NCI-H2196 treated with DMSO at 0.1 percent for 48 hours (cell line): ENCODE data around the gene CCDC6.
"Not testable (repeated sequence)": the region's sequence is repeated elsewhere in the genome, so short reads cannot be mapped to it uniquely, and the experiment has no call there.

ENCODE experiments used
- DNase-seq: peaks from one replicate; lab custom pipeline; 2025; ENCODE audit not compliant: unreplicated experiment; lab: John Stamatoyannopoulos, UW

The CCDC6 gene

DNA sequence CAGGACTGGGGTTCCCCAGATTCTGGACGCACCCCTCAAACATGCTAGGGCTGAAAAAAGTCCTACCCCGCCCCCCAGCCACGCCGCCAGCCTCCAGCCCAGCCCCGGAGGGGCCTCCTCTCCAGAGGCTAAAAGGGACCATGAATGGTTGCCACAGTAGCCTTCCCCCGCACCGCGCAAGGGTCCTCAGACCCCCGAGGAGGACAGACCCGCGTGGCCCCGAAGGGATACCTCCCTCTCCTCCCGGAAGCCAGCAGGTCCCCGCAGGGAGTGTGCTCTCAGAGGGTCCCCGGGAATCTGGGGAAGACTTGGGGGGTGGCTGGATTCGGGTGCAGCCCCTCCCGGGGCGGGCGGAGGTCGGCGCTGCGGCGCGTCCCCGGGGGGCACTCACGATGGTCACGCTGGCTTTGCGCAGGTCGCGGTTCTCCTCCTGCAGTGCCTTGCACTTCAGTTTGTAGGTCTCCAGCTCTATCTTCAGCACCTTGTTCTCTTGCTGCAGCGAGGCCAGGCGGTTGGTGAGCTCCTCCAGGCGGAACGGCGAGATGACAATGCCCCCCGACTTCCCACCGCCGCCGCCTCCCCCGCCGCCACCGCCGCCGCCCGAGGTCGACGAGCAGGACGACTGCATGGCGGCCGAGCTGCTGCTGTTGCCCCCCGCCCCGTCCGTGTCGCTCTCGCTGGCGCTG is 482 bp downstream of the CCDC6 start:
- no peak for DNase-seq

DNA sequence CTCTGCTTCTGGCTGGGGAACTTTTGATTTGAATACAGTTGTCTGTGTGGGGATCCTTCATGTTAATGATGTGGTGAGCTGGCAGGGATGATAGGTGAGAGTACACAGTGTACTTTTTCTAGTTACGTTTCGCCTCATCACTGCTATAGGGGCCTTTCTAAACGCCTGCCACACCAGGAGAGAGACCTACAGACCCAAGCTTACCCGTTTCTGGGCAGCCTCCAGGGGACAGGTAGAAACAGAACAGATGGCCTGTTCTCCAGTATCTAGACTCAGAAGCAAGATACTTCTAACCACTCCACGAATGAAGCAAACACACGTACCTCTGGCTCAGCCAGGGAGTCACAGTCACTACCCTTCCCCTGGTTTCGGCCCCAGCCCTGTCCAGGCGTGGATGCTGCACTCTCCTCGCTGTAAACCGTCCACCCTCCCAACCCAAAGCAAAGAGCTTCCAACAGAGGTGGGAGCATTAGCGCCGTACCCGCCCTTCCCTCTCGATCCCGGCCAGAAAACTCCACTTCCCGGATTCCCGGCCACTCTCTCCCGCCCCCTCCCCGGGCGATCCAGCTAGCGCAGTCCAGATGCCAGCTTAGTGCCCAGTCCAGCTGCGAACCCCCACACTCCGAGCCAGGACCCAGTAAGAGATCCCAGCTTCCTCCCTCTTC is 1.2 kb downstream of the CCDC6 start:
- no peak for DNase-seq

DNA sequence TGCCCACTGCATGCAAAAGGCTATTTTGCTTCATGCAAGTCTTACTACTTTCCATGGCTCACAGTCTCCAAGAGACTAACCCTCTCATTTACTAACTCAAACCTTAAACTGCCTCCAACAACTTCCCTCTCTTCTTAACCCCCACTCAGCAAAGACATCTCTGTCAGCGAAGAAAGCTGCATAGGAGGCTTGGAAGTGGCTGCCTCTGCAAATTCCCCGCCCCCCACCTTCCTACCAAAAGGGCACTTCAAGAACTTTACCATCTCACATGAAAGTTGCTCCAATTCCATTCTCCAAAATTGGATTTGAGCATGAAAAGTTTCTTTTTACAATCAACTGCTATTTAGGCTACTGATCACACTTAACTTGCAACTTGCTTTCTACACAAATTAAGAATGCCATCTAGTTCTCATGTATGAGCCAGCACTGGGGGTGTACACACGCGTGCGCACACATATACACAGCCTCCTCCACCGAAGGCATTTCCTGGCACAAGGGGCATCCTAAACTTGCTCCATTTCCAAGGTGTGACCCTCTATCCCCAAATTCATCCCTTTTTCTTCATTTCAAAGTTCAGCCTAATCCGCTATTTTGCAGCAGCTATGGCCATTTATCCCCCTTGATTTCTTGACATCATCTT is 1.8 kb downstream of the CCDC6 start:
- no peak for DNase-seq

DNA sequence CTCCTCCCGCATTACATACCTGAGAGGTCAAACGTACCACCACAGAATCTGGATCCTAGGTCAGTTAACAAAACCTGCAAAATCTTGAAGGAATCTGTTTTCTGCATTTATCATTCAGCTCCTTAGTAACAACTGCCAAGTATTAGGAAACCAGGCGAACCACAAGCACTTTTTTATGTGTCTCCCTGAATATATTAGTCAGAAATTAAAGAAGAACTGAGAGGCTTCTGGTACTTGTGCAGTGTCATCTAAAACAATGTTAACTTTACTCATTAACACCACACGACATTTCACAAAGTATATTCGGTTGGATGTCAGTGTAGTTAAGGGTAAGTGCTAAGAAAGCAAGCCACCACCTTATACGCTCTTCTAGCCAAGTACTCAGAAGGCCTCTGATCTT is 2.5 kb downstream of the CCDC6 start:
- DNase-seq = no peak

DNA sequence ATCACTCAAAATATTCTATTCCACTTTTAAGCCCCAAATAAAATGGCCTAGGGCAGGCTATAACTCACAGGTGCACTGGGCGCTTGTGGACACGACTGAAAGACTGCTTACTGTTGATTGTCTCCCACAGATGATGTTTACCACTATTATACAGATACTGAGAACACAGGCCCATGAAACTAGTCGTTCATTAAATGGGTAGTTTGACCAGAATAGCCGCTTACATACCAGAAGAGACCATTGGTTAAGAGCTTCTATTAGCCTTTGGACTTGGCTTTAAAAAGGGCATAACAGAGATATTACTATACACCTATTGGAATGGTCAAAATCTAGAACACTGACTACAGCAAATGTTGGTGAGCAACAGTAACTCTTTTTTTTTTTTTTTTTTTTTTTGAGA is 4.3 kb downstream of the CCDC6 start:
- no peak for DNase-seq

DNA sequence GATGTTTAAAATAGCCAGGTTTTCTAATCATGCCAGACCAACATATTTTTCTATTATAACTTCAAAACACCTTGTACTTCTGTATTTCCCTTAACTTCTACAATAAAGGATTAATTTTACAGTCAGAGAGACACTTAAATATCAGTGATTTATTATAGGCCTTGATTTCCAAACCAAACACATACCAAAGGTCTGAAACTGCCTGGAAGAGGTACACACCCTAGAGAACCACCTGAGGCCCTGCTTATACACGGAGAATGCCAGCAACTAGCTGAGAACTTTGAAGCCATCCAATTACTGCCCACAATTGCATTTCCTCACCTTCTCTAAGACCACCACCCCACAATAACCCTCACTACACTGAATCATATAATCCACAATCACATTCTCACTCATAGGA is 4.9 kb downstream of the CCDC6 start:
- no peak for DNase-seq

DNA sequence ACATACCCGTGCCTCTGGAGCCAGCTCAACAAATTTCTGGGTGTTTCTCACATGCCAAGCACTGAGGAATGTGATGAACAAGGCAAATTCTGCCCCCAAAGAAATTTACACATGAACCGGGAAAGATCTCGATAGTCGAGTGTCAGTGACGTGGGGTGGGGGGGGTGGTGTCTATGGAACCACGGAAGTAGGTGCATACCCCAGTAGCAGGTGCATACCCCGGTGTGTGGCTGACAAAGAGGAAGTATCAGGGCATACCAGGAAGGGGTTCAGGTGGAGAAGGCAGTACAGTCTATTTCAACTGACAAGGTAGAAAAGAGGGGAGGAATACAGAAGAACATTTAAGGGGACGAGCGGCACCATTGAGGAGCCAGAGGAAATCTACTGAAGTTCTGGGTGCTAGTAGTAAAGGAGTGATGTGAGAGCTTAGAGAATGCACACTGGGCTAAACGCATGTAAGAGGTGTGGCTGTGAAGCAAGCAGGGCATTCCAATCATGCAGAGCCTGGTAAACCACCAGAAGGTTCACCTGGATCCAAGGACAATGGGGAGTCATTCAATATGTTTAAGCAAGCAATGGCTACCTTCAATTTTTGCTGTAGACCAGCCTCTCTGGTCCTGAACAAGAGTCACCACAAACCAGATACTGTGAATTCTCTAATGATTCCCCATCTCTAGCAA is 6.2 kb downstream of the CCDC6 start:
- DNase-seq = no peak

DNA sequence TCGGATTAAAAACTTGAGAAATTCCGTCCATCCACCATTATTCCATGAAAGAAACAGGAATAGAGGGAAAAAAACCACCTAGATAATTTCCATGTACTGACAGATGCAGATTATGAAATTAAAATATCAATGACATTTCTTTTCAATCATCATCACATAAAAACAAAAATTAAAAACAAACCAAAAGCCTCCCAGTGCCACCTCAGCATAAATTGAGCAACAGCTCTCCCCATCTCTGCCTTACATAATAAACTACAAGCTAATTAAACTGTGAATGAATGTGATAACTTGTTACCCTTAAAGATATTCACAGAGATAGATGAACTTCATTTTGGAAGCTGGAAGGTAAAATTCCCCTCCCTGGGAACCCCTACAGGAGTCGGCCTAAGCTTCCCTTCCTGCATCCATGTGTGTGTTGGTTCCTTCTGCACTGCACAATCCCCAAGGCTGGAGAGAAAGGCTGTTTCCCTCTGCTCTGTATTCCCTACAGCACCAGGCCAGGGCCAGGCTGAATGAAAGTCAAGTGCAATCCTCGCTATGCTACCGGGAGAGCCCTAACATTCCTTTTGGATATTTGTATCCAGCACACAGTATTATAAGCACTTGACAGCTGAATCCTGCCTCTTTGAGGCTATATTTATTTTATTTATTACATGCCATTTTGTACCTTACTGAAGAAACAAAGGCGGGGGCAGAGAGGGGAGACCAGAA is 8.1 kb downstream of the CCDC6 start:
- no peak for DNase-seq

DNA sequence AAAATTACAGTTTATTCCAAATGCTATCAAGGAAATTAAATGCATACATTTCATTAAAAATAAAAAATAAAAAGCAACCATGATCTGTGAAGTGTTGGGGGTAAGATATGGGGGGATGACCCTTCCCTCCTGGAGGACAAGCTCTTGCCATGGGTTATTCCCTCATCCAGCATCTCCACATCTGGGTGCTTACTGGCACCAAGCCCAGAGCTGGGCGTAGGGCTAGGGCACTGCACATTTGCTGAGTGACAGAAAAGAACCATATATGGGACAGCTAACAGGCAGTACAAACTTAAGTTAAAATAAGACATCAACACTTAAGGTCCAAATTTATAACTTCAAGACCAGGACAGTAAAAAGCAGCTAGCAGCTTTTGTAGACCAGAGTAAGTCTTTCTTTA is 10.2 kb downstream of the CCDC6 start:
- no peak for DNase-seq

DNA sequence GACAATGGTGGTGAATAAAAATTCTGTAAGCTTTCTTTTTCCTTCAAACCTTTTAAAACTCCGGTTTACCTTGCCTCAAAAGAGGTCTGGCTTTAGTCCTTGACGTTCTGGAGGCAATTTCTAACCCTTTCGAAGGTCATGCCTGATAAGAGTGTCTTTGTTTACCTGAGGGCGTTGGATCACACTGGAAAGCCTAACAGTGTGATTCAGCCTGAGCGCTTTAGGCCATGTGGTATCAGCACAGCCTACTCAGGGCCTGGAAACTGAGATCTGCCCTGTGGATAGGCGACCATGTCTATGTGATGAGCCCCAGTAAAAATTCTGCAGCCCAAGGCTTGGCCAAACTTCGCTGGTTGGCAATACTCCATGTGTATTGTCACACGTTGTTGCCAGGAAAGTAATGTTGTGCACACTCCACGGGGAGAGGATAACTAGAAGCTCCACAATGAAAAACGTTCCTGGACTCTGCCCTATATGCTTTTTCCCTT is 10.7 kb downstream of the CCDC6 start:
- no peak for DNase-seq

DNA sequence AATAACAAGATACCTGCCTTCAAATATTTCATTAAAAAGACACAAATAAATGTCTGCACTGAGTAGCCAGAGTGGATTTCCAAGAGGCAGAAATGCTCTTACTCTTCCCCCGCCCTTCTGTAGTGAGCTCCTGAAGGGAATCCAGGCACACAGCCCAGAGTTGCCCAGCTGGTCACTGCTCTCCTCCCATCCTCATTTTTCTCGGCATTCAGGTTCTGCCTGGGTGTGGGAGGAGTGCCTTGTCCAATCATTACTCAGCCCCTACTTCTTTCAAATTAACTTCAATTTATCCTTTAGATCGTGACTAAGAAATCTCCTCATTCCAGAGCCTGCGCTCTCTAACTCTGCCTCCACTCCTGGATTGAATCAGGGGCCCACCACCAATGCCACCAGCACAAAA is 12.2 kb downstream of the CCDC6 start:
- no peak for DNase-seq

DNA sequence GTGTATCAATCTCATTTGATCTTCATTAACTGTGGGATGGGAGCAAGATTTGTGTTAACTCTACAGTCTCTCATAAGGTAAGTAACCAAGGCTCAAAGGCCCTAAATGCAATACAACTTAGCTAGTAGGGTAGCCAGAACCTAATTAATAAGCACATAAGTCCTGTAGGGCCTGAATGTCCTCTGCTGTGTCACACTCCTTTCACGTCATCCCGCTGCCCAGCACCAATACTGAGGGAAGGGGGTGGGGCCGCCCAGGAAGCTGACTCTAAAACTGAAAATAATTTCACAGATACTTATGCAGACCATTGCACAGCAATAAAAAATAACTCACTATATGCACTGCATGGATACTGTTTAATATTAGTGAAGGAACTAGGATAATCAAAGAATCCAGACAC is 13.7 kb downstream of the CCDC6 start:
- DNase-seq = no peak

DNA sequence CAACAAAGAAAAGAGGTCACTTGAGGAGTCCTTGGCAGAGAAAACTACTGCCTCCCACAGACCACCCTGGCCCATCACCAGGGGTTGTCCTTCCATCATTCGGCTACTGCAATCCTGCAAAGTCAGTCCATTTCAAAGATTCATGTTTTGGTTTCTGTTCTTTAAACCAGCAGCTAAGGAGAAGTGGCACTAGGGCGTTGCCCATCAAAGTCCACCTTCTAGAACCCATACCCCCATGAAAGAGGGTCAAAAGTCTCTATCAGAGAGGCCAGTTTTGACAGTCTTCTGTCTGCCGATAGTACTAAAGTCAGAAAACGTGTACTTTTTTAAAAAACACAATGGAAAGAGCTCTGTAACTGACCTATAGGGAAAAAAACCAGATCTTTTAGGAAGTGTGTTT is 14.4 kb downstream of the CCDC6 start:
- no peak for DNase-seq

DNA sequence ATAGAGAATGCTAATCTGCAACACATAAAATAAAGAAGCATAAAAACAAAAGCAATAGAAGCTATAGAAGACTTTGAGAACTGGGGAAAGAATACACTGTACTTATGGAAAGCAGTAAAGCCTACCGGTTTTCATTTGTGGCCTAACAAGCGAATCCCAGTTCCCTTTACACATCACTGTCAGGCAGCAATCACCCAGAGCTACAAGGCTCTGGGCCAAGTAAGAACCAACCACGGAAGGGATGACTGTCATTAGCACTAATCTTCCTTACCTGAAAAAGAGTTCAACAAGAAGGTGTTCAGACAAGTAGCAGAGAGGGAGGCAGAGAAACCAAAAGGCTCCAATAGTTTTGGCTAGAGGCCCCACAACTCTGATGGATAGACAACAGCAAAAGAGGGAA is 15.0 kb downstream of the CCDC6 start:
- no peak for DNase-seq

DNA sequence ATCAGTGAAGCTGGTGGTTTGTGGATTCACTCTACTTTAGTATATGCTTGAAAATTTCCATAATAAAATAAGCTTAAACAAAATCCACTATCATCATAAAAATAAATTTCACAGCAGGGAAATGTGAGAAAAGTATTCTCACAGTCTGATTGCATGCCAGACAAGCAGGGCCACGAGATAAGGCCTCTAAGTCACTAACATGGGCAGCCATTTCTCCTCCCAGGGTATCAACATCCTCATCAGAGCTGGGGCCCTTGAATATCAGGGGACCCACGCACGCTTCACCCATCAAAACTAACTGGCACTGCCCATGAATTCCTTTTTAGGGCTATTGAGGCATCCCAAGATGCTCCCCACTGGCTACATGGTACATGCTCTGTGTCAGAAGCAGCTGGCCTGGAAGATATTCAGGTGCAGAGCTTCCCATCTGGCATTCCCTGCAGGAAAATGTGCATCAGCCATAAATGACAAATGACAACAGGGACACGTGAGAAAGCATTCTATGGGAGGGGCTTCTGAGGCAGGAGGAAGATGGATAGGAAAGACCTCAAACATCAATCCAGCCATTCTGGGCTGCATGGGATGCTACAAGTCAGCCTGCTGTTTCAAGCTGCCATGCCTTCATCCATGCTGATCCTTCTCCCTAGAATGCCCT is 17.4 kb downstream of the CCDC6 start:
- DNase-seq = no peak

DNA sequence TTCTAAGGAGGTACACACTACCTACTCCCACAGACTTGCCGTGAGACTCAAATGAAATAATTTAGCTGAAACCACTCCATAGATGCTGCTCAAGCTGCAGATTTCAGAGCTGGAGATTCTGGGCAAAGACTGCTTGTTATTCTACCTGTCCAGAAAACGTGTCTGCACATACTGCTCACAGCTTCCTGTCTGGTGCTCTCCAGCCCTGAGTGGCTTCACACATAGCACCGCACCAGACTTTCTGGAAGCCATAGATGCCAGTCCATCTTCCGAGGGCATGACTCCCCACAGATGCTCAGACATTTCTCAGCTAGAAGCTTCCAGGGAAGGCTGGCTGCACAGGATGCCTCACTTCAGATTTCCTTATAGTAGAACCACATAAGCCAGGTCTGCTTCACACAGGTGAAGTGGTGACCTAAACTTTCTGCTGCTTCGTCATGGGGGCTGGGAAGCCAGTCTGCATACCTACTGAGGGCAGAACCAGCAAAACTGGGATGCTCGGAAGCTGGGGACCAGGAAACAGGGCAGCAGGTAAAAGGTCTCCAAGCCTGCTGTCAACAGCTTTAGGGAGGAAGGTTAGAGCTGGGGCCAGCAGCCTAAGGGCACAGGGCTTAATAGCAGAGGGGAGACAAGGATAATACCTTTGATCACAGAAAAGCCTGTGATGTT is 18.2 kb downstream of the CCDC6 start:
- no peak for DNase-seq

DNA sequence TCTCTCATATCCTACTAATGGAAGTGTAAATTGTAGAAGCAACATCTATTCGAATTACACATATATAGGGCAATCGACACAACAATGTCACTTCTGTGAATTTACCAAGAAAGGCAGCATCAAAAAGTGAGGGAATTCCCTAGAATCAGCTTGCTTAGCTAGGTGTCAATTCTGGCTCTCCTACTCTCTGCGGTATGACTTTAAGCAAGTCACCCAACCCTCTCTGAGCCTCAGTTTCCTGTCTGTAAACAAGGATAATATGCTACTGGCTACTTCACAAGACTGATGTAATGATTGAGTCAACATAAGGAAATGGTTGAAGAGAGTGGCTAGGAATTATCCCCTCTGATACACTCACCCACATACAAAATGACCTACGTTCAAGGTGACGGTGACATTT is 19.4 kb downstream of the CCDC6 start:
- DNase-seq = no peak

DNA sequence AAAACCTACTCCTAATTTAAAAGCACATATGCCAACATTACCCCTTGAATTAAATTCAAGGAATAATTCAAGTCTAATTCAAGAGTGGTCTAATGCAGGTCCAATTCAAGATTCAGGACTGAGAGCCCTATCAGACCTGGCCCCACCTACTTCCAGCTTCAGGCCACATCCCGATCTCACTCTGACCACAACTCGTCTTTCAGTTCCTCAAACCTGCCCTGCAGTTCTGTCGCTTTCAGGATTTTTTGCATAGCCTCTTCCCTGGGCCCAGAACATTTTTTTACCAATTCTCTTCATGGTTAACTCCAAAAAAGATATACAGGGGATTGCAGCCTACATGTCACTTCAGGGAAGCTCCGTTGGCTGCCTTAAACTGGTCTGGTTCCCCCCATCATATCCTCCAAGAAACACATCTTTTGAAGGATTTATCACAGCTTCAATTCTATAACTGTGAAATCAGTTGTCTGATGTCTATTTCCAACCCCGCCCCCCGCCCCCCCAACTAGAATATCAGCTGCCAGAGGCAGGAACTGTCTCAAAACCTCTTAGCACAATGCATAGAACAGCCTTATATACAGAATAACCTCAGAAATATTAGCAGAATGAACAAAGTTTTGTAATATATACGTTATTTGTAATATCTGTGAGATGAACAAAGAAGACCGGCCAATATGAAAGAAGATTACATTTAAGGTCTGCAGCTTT is 20.8 kb downstream of the CCDC6 start:
- no peak for DNase-seq

DNA sequence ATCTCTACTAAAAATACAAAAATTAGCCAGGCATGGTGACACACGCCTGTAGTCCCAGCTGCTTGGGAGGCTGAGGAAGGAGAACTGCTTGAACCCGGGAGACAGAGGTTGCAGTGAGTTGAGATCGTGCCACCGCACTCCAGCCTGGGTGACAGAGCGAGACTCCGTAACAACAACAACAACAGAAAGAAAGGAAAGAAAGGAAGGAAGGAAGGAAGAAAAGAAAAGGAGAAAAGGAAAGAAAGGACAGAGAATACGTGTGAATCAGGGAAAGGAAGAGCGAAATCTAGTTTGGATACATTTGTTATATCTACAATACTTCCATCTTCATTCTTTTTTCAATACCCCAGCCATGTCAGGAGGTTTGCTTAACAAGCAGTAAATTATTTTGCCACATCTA is 21.5 kb downstream of the CCDC6 start:
- DNase-seq = not testable (repeated sequence)

DNA sequence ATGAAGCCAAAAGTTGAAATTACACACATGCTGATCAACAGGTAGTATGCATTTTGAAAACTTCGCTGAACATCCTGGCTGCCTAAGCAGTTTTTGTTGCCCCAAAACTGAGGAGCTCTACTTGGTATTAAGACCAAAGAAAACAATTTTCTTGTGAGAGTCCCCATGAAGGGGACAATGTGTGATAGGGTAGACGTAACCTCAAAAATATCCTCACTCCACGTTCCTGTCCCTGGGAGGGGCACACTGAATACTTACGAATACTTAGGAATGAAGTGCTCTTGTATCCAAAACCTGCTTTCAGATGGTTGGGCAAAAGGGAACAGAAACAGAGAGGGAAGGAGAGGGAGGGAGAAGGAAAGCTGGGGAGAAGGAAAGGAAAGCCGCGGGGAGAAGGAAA is 24.7 kb downstream of the CCDC6 start:
- DNase-seq = no peak
